Endothelial cell of umbilical vein (primary cell): Measurements from ENCODE around the gene INS.

Experiments
- POLR2A ChIP-seq: IDR thresholded peaks from 2 replicates; pipeline ENCODE4 v1.6.1; 2012; ENCODE audit warnings: low read depth, mild to moderate bottlenecking, control low read depth, low read length
- TF ChIP-seq, protein P1 (sequence below), 2 donors: IDR thresholded peaks; 1 replicate in 1 of 2; 2 replicates in 1 of 2; pipeline ENCODE4 v1.5.1; 2011; ENCODE audit warnings: low read length in 2 of 2, mild to moderate bottlenecking in 2 of 2, moderate library complexity in 2 of 2, control low read depth in 1 of 2, inconsistent platforms in 1 of 2, low read depth in 1 of 2; ENCODE audit not compliant: insufficient read depth in 1 of 2; ENCODE audit errors: extremely low read depth in 1 of 2

DNA sequence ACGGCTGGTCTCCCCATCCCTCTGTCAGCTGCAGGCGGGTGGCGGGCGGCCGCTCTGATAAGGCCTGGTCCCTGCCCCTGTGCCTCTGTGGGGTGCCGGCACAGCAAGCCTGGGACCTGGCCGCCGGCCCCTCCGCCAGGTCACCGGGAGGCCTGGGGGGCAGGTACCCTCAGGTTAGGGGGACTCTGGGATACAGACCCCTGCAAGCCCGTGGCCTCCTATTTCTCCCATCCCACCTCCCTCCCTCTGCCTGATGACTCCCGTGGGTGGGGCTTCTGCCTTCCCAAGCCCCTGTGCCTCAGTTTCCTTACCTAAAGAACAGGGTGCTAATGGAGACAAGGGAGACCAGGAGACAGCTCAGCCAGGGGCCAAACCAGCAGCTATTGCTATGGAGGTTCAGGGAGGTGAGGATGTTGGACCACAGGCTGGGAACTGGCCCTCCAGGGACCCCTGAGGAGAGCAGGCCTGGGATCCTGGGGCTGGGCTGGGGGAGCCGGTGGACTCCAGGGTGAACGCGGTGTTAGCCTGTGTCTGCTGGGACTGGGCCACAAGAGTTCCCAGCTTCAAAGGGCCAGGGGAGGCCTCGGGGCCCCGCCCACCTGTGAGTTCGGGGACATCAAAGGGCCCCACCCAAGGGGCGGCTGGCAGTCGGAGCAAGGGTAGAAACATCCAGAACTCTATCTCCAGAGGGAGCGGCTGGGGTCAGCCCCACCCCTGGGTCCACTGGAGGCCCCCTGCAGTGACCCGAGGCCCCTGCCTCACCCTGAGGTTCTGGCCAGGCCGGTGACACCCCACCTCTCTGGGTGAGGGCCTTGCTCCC, 42.6 kb upstream of the INS start:
- TF ChIP-seq, protein P1, sequence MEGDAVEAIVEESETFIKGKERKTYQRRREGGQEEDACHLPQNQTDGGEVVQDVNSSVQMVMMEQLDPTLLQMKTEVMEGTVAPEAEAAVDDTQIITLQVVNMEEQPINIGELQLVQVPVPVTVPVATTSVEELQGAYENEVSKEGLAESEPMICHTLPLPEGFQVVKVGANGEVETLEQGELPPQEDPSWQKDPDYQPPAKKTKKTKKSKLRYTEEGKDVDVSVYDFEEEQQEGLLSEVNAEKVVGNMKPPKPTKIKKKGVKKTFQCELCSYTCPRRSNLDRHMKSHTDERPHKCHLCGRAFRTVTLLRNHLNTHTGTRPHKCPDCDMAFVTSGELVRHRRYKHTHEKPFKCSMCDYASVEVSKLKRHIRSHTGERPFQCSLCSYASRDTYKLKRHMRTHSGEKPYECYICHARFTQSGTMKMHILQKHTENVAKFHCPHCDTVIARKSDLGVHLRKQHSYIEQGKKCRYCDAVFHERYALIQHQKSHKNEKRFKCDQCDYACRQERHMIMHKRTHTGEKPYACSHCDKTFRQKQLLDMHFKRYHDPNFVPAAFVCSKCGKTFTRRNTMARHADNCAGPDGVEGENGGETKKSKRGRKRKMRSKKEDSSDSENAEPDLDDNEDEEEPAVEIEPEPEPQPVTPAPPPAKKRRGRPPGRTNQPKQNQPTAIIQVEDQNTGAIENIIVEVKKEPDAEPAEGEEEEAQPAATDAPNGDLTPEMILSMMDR (IDR thresholded peaks at IDR 0.05; ENCODE audit: extremely low read depth in 1 of 2, insufficient read depth in 1 of 2, low read depth in 1 of 2, low read length in 2 of 2) = no peak
- TF ChIP-seq POLR2A = no peak
